K562 (cell line): Measurements from ENCODE around the gene CASP7. TPM values are rescaled to one million over a fixed set of nuclear protein-coding genes. Genes with fewer than 3 reads are reported as not detected.

Experiments
- CEBPG ChIP-seq, 3 experiments: fragments of 200-800 bp in 1 of 3; sonication (Bioruptor generic) in 1 of 3; sonication (generic) in 1 of 3; formaldehyde crosslinking in 1 of 3; IDR thresholded peaks in 2 of 3; conservative IDR thresholded peaks in 1 of 3; 2 replicates each; pipeline versions ENCODE4 v1.6.1 to v1.8.0; 2016 to 2022; ENCODE audit warnings: missing compliant biosample characterization in 2 of 3, missing genetic modification characterization in 2 of 3, mild to moderate bottlenecking in 1 of 3, missing genetic modification reagents in 1 of 3
- CHD1 ChIP-seq: fragments of 200-600 bp; sonication (generic); IDR thresholded peaks from one replicate; pipeline ENCODE4 v1.6.1; 2012; ENCODE audit warnings: mild to moderate bottlenecking, moderate library complexity, low read length, inconsistent platforms
- CREBBP ChIP-seq: IDR thresholded peaks from one replicate; pipeline ENCODE4 v1.6.1; 2012; ENCODE audit warnings: low read depth, mild to moderate bottlenecking, control low read depth, inconsistent platforms, low read length
- CREM ChIP-seq: IDR thresholded peaks from 2 replicates; pipeline ENCODE4 v1.6.1; 2014; ENCODE audit warnings: antibody characterized with exemption, low read depth
- ELF1 ChIP-seq: fragments of 200-800 bp; sonication (Bioruptor generic); IDR thresholded peaks from 2 replicates; pipeline ENCODE4 v1.6.1; 2016; ENCODE audit warnings: missing genetic modification characterization, missing compliant biosample characterization
- EZH2 ChIP-seq: IDR thresholded peaks from 2 replicates; pipeline ENCODE4 v1.6.1; 2012; ENCODE audit warnings: low read depth, mild to moderate bottlenecking, inconsistent platforms, low read length, borderline replicate concordance
- HDAC8 ChIP-seq: fragments of 450-650 bp; IDR thresholded peaks from 2 replicates; pipeline ENCODE4 v1.6.1; 2016; ENCODE audit warnings: mild to moderate bottlenecking, missing genetic modification characterization, moderate library complexity, missing compliant biosample characterization
- IRF2 ChIP-seq: sonication (generic); formaldehyde crosslinking; IDR thresholded peaks from 2 replicates; pipeline ENCODE4 v1.8.1; 2022; ENCODE audit warnings: mild to moderate bottlenecking, missing genetic modification reagents
- KLF10 ChIP-seq: fragments of 250-450 bp; sonication (Bioruptor Pico); IDR thresholded peaks from 2 replicates; pipeline ENCODE4 v1.6.1; 2021; ENCODE audit warnings: matching md5 sums
- PHF21A ChIP-seq: fragments of 450-650 bp; IDR thresholded peaks from 2 replicates; pipeline ENCODE4 v1.6.1; 2017; ENCODE audit warnings: low read depth, borderline replicate concordance
- PHF8 ChIP-seq: fragments of 200-600 bp; sonication (generic); IDR thresholded peaks from 2 replicates; pipeline ENCODE4 v1.6.1; 2012; ENCODE audit warnings: mixed run types, mild to moderate bottlenecking, inconsistent platforms, low read length, moderate library complexity, borderline replicate concordance
- RB1 ChIP-seq: fragments of 450-650 bp; IDR thresholded peaks from 2 replicates; pipeline ENCODE4 v1.6.1; 2017; ENCODE audit warnings: low read depth, mild to moderate bottlenecking
- RBM25 ChIP-seq: fragments of 200-400 bp; formaldehyde crosslinking; IDR thresholded peaks from 2 replicates; pipeline ENCODE4 v1.6.1; 2018; ENCODE audit warnings: low read length, low read depth, moderate library complexity; ENCODE audit not compliant: severe bottlenecking
- SP1 ChIP-seq: sonication (generic); formaldehyde crosslinking; IDR thresholded peaks from 2 replicates; pipeline ENCODE4 v1.8.1; 2022; ENCODE audit warnings: mild to moderate bottlenecking, missing genetic modification reagents
- TFAM ChIP-seq: fragments of 250-450 bp; sonication (Bioruptor Pico); conservative IDR thresholded peaks from 2 replicates; pipeline ENCODE4 v1.5.0; 2021; ENCODE audit warnings: mild to moderate bottlenecking, moderate library complexity
- TRIM28 ChIP-seq: fragments of 450-650 bp; IDR thresholded peaks from 2 replicates; pipeline ENCODE4 v1.6.1; 2017
- WHSC1 ChIP-seq: IDR thresholded peaks from one replicate; pipeline ENCODE4 v1.6.1; 2012; ENCODE audit warnings: low read length, control low read depth, inconsistent platforms
- ZC3H8 ChIP-seq: fragments of 450-650 bp; IDR thresholded peaks from 2 replicates; pipeline ENCODE4 v1.6.1; 2017
- ZNF584 ChIP-seq: fragments of 200-800 bp; sonication (Bioruptor generic); IDR thresholded peaks from 2 replicates; pipeline ENCODE4 v1.6.1; 2016; ENCODE audit warnings: low read depth, mild to moderate bottlenecking, missing genetic modification characterization, missing compliant biosample characterization
- ZNF707 ChIP-seq: fragments of 250-450 bp; sonication (Bioruptor Pico); conservative IDR thresholded peaks from 2 replicates; pipeline ENCODE4 v1.8.0; 2022; ENCODE audit warnings: inconsistent platforms, mild to moderate bottlenecking, moderate library complexity
- polyA plus RNA-seq, 8 experiments: library from polyadenylated mRNA; depleted of rRNA in 4 of 8; stranded (reverse) in 5 of 8; unstranded in 3 of 8; fragments of >200 nt; fragmentation: Nextera tagmentation in 2 of 8; fragmentation: Illumina TruSeq in 1 of 8; extraction: Ambion mirVana in 2 of 8; extraction: Trizol in 1 of 8; gene quantifications; 2 replicates each; pipeline versions ENCODE4 v1.2.1 to v1.2.3, GENCODE V29; 2011 to 2014; ENCODE audit warnings: inconsistent platforms in 1 of 8, missing spikeins in 1 of 8
- total RNA-seq, 7 experiments: library from RNA; depleted of rRNA in 6 of 7; stranded (reverse); fragments of >200 nt in 6 of 7; fragmentation: Illumina TruSeq in 2 of 7; extraction: Trizol in 2 of 7; gene quantifications; 2 replicates each; pipeline versions ENCODE4 v1.2.1 to v1.2.3, GENCODE V29; 2011 to 2021; ENCODE audit warnings: low replicate concordance in 1 of 7
- TF ChIP-seq, protein P1 (sequence below): fragments of 250-450 bp; sonication (Bioruptor Pico); IDR thresholded peaks from 2 replicates; pipeline ENCODE4 v1.5.0; 2022; ENCODE audit warnings: mild to moderate bottlenecking
- TF ChIP-seq, protein P2 (sequence below): sonication (generic); formaldehyde crosslinking; IDR thresholded peaks from 2 replicates; pipeline ENCODE4 v1.8.0; 2023; ENCODE audit warnings: mild to moderate bottlenecking, missing genetic modification reagents
- TF ChIP-seq, protein P3 (sequence below): fragments of 450-650 bp; IDR thresholded peaks from 2 replicates; pipeline ENCODE4 v1.6.1; 2016

Gene CASP7
- total and polyA plus RNA-seq, 9 of the 15 experiments (the other 6 are each of a cell fraction or from before 2014, with no cell fraction given) = 2.2 to 23.3 (median 9.0) TPM

DNA sequence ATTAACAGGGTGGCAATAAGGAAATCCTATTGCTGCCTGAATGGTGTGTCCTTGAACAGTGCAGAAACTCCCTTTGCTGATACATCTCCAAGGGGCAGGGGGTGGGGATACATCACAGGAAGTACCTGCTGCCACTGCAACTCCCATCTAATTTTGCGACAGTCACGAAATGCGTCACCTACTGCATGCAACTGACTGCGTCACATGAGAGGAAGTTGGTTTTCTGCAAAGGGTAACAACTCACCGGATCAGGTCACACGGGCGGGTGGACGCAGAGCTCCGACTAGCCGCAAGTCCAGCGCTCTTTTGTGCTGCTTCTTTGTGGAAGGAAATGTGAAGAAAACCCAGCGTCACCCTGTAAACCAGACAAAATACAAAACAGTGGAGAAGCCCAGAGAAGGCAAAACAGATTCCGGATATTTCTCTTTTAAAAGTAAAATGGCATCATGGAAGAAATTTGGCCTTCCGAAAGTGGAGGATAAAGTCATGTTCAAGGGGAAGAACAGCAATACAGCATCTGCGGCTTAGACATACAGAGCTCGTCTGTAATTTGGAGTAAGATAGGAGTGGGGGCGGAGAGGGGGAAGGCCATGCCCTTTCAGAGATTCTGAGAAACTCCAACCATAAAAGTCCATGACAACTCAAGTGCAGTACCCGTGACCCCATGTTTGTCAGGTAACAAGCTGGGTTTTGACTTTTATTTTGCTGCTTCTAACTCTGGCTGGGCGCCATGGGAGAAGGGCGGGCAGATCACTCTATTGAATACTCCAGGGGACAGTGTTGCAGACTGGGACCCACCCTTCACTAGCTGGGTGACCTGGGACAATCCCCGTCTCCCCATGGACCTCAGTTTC lies 39.5 kb downstream of the CASP7 start (continued):
- TF ChIP-seq, protein P1, sequence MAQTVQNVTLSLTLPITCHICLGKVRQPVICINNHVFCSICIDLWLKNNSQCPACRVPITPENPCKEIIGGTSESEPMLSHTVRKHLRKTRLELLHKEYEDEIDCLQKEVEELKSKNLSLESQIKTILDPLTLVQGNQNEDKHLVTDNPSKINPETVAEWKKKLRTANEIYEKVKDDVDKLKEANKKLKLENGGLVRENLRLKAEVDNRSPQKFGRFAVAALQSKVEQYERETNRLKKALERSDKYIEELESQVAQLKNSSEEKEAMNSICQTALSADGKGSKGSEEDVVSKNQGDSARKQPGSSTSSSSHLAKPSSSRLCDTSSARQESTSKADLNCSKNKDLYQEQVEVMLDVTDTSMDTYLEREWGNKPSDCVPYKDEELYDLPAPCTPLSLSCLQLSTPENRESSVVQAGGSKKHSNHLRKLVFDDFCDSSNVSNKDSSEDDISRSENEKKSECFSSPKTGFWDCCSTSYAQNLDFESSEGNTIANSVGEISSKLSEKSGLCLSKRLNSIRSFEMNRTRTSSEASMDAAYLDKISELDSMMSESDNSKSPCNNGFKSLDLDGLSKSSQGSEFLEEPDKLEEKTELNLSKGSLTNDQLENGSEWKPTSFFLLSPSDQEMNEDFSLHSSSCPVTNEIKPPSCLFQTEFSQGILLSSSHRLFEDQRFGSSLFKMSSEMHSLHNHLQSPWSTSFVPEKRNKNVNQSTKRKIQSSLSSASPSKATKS (CRISPR knock-in tag) = no peak
- TF ChIP-seq, protein P2, sequence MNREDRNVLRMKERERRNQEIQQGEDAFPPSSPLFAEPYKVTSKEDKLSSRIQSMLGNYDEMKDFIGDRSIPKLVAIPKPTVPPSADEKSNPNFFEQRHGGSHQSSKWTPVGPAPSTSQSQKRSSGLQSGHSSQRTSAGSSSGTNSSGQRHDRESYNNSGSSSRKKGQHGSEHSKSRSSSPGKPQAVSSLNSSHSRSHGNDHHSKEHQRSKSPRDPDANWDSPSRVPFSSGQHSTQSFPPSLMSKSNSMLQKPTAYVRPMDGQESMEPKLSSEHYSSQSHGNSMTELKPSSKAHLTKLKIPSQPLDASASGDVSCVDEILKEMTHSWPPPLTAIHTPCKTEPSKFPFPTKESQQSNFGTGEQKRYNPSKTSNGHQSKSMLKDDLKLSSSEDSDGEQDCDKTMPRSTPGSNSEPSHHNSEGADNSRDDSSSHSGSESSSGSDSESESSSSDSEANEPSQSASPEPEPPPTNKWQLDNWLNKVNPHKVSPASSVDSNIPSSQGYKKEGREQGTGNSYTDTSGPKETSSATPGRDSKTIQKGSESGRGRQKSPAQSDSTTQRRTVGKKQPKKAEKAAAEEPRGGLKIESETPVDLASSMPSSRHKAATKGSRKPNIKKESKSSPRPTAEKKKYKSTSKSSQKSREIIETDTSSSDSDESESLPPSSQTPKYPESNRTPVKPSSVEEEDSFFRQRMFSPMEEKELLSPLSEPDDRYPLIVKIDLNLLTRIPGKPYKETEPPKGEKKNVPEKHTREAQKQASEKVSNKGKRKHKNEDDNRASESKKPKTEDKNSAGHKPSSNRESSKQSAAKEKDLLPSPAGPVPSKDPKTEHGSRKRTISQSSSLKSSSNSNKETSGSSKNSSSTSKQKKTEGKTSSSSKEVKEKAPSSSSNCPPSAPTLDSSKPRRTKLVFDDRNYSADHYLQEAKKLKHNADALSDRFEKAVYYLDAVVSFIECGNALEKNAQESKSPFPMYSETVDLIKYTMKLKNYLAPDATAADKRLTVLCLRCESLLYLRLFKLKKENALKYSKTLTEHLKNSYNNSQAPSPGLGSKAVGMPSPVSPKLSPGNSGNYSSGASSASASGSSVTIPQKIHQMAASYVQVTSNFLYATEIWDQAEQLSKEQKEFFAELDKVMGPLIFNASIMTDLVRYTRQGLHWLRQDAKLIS (CRISPR knock-in tag) = no peak
- TF ChIP-seq WHSC1 (no peak), CREBBP (no peak), PHF21A (no peak), CHD1 (no peak), SP1 (CRISPR knock-in tag) (no peak), RBM25 (no peak), RB1 (no peak), ZNF584 (CRISPR knock-in tag) (no peak), ZC3H8 (no peak), ELF1 (tag) (peak; percentile 66), PHF8 (peak; percentile 43), HDAC8 (tag) (no peak), ZNF707 (CRISPR knock-in tag) (no peak), CREM (peak; percentile 94), KLF10 (CRISPR knock-in tag) (no peak), EZH2 (no peak), CEBPG (CRISPR knock-in tag; IDR thresholded peaks at IDR 0.05) (no peak), CEBPG (tag; conservative IDR thresholded peaks at IDR 0.05 in 1 of 2, IDR thresholded peaks at IDR 0.05 in 1 of 2) (no peak), IRF2 (CRISPR knock-in tag) (no peak), TFAM (no peak), TRIM28 (no peak)
- TF ChIP-seq, protein P3, sequence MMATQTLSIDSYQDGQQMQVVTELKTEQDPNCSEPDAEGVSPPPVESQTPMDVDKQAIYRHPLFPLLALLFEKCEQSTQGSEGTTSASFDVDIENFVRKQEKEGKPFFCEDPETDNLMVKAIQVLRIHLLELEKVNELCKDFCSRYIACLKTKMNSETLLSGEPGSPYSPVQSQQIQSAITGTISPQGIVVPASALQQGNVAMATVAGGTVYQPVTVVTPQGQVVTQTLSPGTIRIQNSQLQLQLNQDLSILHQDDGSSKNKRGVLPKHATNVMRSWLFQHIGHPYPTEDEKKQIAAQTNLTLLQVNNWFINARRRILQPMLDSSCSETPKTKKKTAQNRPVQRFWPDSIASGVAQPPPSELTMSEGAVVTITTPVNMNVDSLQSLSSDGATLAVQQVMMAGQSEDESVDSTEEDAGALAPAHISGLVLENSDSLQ = no peak
